HG03442 (cell line): ENCODE results near the gene AP1S3.
A peak's percentile ranks its signal among the peaks of the same experiment; 100 is the strongest.

Experiments
- ATAC-seq: cut with Tn5 transposase; IDR thresholded peaks from one replicate; pipeline ENCODE4 v1.9.1; 2021; ENCODE audit warnings: mild to moderate bottlenecking, moderate library complexity; ENCODE audit not compliant: unreplicated experiment

Gene AP1S3

DNA sequence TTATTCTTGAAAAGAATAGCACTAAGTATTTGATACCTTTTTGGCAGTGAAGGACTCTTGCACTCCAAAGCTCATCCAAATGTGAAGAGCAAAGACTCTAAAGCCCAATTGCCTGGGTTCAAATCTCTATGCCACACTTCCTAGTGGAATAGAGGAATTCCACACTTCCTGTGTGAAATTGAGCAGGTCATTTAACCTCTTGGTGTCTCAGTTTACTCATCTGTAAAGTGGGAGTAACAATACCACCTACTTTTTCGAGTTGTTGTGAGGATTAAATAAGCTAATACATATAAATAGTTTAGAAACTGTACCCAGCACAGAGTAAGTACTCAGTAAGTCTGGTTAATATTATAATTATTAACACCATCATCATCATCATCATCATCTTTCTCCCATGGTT, 72.6 kb downstream of the AP1S3 start:
- no peak for ATAC-seq

DNA sequence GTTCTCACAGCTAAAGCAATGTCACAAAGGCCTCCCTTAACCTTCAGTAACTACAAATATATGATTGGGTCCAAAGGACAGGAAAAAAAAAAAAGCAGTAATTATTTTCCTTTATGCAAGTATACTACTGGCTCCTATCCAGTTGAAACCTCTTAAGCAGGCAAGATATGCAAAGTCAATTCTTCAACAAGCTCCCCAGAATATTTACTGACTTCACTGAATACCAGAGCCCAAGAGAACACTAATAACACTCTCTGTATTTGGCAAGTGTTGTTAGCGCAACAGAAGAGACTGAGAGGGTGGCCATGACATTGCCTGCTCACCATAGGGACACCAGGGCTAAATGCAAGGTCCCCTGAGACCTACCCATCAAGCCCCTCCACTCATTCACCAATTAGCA, 74.5 kb downstream of the AP1S3 start:
- no peak for ATAC-seq

DNA sequence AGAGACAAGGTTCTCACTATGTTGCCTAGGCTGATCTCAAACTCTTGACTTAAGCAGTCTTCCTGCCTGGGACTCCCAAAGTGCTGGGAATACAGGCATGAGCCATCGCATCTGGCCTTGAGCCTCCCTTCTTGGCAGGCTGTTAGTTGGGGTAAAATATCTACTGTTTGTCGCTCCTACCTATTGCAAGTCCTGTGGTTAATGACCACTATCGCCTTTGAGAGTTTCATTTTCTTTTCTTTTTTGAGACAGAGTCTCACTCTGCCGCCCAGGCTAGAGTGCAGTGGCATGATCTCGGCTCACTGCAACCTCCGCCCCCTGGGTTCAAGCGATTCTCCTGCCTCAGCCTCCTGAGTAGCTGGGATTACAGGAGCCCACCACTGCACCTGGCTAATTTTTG, 75.6 kb downstream of the AP1S3 start:
- peak; percentile 50 for ATAC-seq

DNA sequence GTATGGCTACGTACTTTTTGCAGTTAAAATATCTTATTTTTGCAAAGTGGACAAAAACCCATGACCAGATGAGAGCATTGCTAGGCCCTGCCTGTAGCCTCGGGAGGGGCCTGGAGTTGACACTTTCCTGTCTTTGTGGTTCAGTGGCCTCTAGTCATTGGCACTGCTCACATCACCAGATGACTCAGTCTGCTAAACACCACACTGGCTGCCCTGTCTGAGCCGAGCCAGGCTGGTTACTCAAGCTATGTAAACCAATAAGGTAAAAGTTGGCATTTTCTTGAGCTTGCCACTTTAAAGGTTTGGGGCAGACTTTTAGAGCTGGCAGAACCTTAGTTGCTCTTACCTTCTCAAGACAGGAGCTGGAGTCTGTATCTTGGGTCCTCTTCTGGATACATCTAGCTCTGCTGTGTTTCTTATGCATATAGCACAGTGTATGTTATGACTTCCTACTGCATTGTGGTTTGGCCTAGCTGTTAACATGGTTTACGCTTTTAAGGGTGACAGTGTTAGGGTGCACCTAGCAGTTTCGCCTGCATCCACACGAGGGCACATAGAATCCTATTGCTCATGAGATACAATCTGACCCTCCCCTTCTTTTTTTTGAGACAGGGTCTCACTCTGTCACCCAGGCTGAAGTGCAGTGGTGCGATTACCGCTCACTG, 76.4 kb downstream of the AP1S3 start:
- ATAC-seq: peak; percentile 86

DNA sequence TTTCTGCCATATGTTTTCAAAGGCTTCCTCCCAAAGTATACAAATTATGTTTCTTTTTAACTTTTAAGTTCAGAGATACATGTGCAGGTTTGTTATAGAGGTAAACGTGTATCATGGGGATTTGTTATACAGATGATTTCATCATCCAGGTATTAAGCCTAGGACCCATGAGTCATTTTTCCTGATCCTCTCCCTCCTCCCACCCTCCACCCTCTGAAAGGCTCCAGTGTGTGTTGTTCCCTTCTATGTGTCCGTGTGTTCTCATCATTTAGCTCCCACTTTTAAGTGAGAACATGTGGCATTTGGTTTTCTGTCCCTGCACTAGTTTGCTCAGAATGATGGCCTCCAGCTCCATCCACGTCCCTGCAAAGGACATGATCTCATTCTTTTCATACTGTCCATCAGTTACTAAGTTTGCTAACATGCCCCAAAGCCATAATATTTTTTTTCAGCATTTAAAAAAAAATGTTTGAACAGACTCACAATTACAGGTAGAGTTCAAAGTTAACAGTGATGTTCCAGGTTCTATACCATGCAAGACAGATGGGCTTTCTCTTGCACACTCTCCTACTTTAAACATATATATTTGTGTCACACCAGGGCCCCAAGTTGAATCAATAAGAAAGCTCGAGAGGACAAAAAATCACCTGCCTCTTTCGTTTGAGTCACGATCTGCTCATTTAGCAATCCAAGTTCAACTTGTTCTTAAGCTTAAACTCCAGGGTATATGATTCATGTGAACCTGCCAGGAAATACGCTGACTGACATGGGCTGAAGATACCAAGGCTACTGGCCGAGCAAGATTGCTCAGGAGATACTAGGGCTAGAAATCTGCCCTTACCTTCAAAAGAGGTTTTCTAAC, 77.6 kb downstream of the AP1S3 start:
- no peak for ATAC-seq

DNA sequence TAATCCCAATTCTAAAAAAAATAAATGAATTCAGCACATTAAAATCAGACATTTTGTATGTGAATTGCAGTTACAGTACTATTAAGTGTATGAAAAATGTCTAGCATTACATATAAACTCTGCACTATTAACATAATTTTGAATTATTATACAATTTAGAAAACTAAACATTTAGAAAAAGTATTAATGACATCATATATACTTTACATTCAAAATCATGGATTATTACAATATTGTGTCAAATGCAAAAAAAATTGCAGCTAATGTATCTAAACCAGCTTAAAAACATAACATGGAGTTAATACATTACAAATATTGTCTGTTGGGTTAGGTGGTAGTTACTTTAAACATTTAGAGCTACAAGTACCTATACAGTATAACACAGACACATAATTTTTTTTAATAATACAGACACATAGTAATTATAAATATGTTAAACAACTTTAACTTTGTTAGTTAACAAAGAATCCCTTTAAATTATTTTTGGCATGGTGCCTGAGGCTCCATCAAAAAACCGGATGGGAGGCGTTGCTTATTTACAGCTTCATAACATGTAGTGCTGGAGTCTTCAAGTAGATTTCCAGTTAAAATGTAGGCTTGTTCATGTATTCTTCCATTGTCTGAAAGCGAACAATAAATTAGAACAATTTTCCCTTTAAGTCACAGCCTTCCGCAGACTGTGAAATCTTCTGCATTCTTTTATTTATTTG, 79.1 kb downstream of the AP1S3 start:
- ATAC-seq: no peak

DNA sequence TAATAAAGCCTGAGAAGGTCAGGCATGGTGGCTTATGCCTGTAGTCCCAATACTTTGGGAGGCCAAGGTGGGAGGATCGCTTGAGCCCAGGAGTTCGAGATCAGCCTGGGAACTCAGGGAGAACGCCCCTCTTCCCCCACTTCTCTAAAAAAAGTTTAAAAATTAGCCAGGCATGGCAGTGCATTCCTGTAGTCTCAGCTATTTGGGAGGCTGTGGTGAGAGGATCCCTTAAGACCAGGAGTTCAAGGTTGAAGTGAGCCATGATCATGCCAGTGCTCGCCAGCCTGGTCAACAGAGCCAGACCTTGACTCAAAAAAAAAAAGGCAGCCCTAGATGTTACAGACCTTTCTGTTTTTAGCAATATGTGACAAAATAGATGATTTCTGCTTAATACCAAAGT, 83.4 kb downstream of the AP1S3 start:
- no peak for ATAC-seq

DNA sequence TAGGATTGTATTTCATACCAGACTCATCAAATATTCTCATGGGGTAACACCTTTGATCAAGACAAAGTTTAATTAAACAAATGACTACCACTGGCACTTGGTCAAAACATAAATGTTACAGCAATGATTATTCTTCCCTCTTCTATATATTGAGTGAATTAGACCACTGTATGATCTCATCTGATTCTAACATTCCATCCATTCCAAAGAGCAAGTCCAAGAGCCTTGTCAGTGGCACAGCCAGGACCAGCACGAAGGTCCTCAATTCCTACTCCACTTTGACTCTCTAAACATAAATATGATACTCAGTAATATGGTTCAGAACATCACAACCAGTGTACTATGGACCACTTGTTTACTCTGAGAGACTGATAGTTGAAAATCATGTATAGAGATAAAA, 86.4 kb downstream of the AP1S3 start:
- ATAC-seq: no peak

DNA sequence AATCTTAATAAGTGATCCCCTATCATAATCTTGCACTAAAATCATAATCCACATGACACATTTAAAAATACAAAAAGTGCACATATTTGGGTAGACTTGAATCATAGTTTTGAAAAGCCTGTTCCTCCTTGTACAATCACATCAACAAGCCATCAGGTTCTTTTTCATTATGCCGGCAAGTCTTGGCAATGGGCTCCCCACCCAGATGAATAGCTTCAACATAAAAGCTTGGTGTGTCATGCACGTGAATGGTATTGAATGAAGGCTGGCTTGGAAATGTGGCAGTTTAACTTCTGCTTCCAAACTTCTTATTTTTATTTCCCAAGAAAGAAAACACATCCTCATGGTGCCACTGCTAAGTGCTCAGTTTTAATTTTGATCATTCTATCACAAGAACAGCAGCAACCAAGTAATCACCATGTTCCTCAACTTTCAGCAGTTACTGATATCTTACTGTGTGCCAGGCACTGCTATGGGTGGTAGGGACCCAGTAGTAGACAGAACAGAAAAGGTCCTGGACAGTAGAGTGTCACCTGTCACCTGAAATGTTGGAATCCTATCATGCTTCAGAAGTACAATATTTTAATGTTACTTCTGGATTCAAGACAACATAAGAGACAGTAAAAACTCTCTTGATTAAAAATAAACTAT, 89.9 kb downstream of the AP1S3 start:
- no peak for ATAC-seq

DNA sequence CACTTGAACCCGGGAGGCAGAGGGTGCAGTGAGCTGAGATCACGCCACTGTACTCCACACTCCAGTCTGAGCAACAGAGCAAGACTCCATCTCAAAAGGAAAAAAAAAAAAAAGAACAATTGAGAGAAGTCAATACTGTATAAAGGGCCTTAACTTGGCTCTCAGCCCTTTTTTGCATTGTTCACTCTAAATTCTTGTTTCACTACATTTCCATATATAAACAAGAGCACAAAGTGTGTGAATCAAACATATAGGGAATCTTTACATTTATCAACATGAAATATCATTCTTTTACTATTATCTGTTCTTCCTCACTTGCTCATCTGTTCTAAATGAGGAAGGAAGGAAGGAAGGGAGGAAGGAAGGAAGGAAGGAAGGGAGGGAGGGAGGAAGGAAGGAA, 90.8 kb downstream of the AP1S3 start:
- ATAC-seq: no peak

DNA sequence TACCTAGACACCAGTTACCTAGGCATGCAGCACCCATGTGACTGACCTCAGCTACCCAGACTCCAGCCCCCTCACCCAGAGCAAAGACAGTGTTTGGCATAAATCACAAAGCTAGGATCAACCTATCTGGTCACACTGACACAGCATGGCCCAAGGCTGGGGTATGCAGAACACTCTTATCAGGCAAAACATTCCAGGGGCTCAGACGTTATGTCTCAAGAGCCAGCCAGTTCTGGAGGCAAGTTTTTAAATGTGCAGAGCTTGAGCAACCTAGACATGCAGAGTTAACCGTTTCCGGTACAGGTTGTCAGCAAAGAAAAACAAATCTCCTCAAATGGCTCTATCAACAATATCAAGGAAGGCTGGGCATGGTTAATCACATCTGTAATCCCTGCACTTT, 92.8 kb downstream of the AP1S3 start:
- no peak for ATAC-seq

DNA sequence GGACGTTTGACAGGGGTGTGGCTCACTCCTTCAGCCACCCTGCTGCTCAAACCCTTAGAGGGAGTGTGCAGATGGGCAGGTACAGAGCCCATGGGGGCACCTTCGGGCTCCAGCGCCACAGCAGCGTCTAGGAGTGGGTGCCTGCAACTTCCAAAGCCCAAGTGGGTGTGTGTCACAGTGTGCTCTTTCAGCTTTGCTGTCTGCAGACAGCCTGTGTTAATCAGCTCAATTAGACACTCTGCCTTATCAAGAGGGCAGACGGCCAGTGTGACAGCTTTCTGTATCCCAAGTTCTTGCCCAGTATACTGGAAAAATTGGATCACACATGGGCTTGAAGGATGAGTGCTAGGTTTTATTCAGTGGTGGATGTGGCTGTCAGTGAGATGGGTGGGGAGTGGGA, 96.7 kb downstream of the AP1S3 start:
- ATAC-seq: no peak

DNA sequence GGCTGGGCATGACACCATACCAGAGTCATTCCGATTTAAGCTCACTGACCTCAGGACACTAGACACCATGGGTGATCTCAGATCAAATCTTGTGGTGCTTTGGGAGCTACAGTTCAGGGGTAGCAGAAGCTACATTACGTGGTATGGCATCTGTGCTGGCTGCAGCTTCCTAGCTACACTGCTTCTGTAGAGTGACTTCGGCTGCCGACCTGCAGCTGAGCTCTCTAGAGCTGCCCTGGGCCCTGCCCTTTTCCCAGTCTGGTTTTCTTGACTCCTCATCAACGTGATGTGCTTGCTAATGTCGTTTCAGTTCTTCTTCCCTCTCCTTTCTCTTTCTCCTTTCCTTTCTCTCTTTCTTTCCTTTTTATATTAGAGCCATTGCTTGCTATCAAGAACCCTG, 100.2 kb downstream of the AP1S3 start:
- ATAC-seq: no peak

DNA sequence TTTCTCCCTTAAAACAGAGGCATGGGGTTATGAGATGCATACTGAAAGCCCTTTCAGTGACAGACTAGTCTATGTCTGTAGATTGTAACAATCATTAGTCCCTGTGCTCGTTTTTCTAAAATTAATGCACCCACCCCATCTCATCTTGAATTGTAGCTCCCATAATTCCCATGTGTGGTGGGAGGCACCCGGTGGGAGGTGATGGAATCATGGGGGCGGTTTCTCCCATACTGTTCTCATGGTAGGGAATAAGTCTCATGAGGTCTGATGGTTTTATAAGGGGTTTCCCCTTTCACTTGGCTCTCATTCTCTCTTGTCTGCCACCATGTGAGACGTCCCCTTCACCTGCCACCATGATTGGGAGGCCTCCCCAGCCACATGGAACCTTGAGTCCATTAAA, 100.9 kb downstream of the AP1S3 start:
- ATAC-seq: no peak

DNA sequence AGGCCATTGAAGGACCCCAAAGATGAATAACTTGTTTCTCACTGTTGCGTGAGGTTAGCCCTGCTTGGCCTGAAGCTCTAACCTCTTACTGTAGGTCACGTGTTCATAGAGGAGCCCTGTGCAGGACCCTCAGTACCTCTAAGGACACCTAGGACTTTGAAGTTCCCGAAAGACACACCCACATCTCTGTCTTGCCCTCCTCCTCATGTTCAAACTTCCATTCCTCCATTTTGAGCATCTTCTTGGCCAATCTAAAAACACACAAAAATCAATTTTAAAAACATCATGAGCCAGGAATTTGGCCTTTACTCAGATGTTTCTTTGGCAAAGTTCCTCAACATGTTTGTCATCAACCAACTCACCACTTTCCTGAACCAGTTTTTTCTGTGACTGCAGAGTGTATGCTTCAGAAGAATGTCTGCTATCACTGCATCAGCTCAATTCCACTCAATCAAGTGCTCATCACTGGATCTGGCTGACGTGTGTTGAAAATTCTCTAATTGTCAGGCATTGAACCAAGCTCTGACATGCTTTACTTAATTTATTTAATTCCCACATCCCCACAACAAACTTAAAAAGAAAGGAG, 101.6 kb downstream of the AP1S3 start:
- no peak for ATAC-seq

DNA sequence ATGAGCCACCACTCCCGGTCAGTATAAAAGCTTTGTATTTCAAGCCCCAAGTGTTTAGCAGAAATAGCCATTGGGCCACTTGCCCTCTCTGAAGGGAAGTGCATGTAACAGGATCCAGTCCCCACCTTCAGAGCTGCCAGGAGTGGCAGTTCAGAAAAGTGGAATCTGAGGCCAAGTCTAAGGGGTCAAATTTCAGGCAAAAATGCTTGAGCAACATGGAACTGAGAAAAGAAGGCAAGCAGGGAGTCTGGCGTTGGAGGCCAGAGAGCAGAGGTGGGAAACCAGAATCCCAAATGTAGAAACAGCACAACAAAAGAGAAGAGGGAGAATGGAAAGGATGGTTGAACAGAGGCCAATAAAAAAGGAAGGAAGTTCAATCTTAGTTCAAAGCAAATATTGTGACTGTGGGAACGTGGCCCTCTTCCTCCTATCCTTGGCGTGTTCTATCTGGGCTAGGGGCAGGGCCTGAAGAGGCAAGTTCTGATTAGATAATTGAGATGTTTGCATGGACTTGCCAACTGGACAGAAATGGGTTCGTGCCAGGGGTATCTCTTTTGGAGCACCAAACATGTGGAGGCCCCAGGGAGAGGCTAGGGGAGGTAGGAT, 102.2 kb downstream of the AP1S3 start:
- ATAC-seq: no peak

DNA sequence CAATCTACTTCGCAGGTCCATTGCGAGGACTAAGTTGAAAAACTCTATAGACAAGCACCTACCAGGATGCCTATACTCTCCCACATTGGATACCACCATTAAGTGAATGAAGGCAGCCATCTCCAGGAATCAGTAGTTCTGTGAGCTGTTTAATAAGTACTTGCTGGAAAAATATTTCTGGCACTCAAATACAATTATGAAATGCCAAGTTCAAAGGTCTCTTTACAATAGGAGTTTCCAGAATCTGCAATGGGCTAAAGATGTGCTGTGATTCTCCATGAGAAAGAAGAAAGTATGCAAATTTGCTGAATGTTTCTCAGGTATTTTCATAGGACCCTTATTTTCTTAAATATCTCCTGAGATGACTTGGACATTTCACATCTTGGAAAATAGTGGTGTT, 103.0 kb downstream of the AP1S3 start:
- ATAC-seq: no peak

DNA sequence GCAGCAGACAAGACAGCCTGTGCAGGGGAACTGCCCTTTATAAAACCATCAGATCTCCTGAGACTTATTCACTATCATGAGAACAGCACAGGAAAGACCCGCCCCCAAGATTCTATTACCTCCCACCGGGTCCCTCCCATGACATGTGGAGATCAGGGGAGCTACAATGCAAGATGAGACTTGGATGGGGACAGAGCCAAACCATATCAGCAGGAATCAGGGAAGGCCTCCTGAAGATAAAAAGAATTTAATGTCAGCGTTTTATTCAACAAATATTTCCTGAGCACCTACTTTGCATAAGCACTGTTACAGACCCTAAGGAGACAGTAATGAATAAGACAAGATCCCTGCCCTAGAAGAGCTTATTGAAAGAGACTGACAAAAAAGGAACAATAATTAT, 105.0 kb downstream of the AP1S3 start:
- no peak for ATAC-seq

DNA sequence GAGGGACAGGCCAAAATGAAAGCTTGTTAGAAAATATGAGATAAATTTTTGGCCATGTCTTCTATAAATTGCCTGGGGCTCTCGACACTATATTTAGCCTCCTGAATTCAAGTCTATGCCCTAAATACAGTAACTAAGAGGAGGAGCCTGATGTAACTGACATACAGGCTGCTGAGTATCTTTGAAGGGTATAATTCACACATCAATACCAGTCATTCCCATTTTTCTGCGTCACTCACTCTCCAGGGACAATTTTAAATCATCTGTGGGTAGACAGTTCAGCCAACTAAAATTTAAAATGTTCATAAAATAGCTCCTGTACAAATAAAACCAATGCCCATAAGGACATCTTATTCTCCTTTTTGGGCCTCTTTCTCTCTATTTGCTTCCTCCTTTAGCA, 105.9 kb downstream of the AP1S3 start:
- ATAC-seq: no peak

DNA sequence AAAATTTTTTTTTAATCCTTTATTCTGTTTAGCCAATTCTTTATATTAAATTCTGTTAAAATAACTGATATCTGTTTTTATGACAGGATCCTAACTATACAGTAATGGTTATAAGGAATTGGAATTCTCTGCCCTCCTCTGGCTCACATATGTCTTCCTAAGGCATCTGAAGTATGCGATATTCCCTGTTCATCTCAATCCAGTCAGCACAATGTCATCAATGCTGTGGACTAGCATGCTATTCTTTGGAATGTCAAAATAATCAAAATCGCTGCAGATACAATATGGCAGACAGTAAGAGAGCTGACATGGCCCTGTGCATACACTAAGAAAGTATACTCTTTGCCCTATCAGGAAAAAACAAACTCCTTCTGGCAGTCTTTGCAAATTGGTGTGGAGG, 107.6 kb downstream of the AP1S3 start:
- no peak for ATAC-seq

DNA sequence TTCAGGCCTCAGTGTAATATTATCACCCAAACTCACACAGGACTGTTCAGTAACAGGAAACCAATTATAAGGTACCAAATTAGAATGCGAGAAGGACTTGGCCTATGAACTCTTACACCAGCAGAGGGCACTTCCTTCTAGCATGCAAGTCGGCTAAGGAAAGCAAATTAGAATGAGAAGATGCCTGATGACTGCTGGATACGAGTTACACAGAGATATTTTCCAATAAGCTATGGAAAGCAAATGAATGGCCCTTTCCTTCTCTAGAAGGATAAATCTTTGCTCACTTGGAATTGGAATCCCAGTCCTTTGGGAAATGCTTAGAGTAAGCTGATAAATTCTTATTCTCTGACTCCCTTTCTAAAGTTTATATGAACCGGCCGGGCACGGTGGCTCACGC, 109.8 kb downstream of the AP1S3 start:
- peak; percentile 94 for ATAC-seq
